GM21825 (cell line): ENCODE measurements around the gene FAM174B.

Experiments used
- ATAC-seq: cut with Tn5 transposase; IDR thresholded peaks from one replicate; pipeline ENCODE4 v1.9.1; 2021; ENCODE audit warnings: mild to moderate bottlenecking, moderate library complexity; ENCODE audit not compliant: unreplicated experiment

FAM174B gene

DNA sequence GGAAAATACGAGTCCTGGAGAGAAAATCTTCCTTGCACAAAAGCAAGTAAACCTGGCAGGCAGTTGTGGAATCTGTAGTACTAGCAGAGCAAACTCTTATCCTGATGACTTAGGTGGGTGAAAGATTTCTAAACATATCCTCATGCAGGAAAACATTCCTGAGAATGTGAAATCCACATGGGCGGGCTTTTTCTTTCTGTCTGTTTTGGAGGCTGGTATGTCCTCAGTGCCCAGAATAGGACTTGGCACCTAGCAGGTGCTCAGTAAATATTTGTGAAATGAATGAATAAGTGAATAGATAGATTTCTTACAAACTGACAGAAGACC, 53.3 kb downstream of the FAM174B start:
- ATAC-seq, result no peak

DNA sequence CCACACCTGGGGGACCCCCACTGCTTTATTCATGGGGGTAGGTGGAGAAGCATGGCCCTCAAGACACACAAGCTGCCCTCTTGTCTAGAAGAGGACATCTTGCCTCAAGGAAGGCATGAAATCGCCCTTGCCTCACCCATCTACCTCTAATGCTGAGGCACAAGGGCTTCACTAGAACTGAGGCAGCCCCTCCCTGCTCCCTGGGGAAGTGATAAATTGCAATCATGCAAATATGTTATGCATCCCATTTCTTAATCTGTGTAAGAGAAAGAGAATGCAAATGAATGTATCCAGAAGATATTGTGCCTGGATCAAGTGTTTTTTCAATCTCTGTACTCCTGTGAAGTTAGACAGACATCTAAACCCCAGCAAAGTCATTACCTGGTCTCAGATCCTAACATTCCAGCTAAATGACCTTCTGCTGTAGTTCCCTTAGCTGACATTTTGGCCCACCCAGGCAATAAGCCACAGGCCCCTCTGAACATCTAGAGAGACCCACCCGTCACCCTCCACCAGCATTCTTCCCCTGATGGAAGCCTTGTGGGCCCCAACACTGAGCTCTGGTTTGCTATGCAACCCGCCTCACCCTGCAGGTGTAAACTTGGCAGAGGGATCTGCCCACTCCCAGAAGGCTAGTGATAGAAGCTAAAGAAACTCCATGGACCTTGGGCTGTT, 53.8 kb downstream of the FAM174B start:
- no peak for ATAC-seq

DNA sequence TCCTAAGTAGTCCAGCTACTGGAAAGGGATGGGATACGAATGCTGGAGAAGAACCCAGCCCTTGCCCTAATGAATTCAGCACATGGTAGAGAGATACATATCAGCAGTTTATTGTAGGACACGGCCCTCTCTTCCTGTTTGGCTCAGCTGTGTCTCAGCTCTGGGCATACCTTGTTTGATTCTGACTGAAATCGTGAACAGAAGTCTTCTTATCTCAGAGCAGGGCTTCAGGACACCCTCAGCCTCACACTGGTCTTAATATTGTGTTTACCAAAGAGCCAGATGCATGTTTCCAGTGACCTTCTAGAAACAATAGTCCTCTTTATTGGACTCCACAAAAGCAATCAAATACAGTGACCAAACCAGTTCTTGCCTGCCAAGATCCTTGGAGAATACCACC, 54.7 kb downstream of the FAM174B start:
- no peak for ATAC-seq

DNA sequence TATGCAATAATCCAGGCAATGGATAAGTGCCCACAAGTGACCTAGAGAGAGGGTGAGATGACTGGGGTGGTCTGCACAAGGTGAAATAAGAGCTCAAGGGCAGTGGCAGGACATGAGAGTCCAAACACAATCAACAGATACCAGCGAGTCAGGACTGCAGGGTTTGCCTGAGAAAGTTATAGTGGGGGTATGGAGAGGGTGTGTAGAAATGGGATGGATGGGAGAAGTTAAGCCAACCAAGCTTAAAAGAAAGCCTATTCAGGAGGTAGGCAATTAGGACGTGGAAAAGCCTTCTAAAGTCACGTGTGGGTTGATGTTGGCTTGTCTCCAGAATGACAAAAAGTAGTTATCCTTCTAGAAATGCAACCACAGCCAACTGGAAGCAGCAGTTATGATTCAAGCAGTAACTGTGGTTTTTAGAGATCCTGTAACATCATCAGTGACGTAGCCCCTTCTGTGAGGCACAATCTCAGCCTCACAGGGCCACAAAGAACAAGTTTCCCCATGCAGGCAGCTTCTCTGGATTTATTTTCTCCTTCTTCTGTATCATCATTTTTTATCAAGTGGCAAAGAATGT, 56.1 kb downstream of the FAM174B start:
- ATAC-seq, result no peak

DNA sequence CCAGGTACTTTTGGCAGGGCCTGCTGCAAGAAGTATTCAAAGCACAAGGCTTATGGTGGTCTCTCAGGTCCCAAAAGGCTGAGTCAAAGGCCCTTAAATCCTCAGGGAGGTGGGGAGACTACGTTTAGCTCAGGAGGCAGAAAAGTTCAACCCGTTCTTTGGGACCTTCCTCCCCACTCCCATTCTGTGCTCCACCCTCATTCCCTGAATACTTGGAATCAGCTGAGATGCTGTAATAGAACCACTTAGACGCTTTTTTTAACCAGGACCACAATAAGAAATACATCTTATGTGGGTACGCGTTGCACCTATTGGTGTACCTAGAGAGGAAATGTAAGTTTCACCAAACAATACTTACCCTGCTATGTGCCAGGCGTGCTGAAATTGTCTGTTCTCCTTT, 58.0 kb downstream of the FAM174B start:
- no peak for ATAC-seq

DNA sequence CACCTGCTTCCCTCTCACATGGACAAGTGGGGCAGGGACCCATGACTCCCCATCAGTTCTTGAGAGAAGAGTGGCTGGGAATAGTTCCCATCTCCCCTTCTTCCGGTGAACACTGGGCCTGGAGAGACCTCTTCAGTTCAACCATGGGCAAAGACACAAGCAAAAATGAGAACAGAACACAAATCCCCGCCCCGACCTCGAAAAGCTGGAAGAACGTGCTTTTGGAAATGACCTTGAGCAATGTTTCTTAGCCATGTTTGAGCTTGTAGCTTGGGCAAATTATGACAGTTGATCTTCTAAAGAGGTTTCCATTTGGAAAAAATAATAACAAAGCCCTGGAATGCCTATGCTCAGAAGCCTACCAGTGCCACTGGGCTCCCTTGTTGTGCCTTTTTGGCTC, 59.0 kb downstream of the FAM174B start:
- ATAC-seq, result no peak

DNA sequence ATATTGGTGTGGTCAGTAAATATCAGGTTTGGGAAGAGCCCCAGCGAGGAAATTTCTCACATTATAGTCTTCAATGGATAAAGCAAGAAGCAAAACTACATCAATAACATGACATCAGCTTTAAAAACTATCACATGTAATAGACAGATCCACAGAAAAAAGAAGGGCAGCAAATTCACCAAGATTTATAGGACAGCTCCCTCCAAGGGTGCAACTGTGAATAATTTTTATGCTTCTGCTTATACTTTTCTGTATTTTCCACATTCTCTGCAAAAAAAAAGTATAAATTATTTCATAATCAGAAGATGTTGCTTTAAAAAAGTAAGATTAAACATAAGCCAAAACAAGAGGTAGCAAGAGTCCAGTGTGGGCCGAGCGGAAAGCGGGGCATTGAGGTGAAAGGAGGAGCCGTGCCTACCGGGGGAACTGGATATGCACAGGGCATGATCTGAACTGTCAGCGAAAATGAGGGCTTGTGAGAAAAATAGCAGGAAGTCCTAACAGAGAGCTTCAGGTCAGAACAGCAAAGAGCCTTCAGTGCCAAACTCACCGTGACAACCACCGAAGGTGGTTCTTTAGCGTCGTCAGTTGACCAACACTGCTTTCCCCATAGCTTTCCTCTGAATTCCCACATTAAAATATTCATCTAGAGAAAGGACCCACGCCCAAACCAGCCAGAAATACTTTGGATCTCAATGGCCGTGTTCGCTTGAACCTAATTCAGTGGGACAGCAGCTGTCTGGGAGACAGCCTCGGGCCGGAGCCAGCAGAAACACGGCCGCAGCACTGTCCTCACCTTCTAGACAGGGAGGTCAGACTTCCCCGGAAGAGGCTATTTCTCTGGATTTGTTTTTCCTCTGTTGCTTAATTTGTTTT, 59.8 kb downstream of the FAM174B start:
- no peak for ATAC-seq

DNA sequence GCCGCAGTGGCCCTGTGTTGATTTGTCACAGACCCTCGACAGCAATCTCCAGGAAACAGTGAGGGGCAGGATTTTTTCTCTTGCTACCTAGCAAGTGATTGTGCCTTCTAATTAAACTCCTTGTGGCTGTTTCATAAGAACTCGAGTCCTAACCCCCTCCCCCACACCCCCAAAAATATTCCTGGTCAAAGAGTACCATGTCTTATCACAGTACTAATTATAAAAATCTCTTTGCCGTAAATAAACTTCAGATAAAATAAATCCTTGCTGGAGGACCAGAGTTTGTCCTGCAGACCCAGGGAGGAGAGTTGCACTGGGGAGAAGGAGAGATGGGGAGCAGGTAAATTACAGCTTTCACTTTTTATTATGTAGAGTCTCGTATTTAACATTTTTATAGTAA, 64.3 kb downstream of the FAM174B start:
- no peak for ATAC-seq

DNA sequence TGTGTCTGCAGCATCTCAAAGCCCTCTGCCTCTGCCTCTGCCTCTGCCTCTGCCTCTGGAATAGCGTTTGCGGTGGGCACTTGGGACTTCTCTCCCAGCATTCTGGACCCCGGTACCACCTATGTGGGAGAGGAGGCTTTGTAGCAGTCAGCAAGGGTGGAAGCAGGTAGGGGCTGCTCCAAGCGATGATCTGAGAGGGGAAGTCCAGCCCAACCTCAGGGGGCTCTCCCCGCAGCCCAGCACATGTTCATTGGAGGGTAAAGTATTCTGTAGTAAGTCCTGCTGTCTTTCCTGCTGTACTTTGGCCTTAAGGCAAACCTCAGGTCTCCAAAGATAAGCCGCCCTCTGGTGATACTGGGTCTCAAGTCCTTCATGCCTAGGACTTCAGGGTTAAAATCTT, 68.6 kb downstream of the FAM174B start:
- ATAC-seq, result no peak

DNA sequence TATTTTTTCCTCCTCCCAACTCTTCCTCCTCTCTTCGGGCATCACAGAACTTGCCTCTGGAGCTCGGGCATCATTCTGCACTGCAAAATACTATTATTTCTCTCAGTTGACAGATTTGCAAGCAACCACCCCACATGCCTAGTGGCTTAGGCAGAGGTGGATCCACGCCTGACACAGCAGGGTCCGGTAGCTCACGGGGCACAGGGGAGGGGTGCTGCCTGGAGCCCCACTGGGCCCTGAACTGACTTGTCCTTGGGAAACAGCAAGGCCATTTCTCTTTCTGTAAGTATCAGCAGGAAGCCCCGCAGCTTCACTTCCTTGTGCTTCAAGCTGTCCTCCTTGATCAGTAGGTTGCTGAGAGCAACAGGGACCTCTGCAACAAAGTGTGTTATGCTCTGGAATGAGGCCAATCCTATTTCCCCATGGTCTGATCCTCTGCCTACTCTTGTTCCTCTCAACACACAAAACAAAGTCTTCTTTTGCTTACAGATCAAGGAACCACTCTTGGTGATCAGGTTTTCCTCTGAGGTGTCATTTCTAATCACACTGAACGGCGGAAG, 69.1 kb downstream of the FAM174B start:
- ATAC-seq, result no peak

DNA sequence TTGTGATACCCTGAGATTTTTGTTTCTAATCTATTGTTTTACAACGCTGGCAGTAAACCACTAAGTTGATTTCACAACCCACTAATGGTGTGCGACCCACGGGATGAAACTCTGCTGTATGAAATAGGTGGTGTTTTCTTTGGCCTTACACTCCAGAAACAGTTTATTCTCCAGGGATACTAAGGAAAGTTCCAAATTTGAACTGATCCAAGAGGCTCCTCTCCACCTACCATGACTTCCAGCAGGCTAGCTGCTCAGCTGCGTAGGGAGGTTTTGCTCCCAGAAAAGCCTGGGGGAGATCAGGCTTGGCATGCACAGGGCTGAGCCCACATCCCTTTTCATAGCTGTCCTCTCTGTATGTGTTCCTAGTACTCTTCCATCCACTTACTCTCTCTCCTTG, 71.5 kb downstream of the FAM174B start:
- ATAC-seq, result no peak

DNA sequence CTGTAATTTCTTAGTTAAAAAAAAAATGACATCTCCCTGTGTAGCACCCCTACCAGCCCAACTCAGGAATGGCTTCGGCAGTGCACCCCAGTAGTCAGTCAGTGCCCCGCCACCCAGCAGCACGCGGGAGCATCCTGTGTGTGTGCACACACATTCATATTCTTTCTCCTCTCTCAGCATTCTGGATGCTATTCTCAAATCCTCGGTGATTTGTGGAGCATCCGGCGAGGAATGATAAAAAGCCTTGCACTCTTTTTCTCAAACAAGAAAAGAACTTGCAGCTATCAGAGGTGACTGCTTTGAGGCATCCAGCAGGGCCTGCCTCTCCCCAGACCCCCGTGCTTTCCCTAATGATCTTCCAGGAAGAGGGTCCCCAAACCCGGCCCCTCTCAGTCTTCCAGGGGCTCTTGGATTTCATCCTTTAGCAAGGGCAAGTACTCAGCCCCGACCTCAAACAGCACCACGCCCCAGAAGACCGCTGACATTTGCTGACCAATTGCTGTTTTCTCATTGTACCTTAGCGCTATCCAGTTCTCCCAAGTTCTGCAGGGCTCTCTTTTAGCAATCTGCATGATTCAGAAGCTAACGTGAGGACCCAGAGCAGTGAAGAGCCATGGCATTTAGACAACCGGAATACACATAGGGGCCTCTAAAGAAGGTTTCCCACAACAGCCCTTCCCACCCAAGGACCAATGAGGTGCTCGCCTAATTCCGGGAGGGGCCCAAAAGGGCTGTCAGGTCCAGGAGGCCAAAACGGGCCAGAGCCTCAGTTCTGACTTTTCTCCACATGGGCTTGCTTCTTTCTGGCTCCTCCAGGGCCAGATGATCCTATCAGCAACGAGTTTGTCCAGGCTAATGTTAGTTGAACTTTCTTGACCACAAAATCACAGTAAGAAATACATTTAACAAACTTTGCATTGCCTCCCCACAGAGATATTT, 72.2 kb downstream of the FAM174B start:
- ATAC-seq, result no peak

DNA sequence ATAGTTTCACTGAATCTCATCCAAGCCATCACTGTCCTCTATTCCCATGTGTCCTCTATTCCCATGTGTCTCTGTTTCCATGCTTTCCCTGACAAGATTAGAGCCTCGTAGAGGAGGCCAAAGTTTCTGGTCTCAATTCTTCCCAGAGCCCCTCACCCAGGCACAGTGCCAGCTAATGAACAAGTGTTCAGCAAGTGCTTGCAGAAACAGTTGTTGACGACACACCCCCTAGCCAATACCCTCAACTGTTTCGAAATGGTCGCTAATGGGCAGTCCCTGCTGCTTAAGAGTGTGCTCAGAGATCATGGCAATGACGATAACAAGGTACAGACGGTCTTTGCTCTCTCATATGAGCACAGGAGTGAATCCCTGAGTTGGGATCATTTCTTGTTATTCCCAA, 73.4 kb downstream of the FAM174B start:
- no peak for ATAC-seq

DNA sequence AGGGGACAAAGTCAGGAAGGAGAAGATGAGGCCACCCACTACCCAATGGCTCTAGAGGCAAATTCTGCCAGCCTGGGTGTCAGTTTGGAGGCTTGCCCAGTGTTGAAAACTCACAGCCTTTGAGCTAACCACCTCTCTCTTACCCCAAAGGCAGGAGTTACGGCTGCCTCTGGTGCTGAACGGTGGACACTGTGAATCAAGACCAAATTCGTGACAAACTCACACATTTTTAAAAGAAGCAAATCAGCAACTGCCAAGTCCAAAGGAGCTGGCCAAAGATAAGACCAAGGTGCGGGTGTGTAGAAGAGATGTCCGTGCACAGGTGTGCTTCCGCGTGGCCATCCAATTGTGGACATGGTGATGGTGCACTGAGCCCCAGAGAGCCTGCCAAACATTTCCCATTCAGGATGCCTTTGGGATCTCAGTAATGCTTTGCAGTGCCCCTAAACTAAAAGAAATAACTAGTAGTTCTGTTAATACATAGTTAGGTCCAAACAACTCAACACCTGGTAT, 74.6 kb downstream of the FAM174B start:
- ATAC-seq, result no peak

DNA sequence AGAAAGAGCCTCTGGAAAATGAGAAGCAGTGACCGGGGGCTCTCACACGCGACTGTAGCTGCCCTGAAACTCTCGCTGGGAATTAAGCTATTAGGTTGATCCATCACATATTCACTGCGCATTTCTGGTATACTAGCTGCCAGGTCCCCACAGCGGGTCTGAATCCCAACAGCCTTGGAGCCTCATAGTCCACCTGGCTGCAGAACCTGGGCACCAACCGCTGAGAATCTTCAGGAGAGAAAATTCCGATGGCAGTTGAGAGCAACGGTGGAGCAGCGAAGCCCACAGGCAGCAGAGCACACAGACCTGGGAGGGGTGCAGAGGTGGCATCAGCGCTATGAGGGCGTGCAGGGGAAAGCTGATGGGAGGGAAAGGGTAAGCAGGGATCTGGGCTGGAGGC, 75.1 kb downstream of the FAM174B start:
- no peak for ATAC-seq

DNA sequence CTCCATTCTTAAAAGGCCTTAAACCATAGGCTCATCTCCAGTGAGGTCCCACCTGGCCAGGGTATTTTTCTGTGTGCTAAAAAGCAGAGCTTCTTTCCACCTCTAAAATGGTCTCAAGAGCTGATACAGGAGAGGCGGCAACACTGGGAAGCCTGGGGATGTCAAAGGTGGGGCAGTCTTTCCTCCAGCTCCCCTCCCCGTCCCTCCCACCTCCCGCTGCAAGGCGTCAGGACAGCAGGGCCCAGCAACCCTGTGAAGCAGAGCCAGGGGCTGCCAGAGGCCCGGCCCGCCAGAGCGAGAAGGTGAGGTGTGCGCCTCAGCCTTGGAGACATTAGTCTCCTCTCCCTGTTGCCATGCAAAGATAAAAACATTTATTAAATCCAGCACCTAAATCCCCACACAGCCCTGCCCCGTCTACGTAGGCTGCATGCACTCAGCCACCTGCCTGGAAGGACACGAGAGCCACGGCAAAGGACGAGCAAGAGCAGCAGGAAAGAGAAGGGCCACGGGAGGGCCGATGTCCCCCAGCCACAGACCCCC, 75.6 kb downstream of the FAM174B start:
- no peak for ATAC-seq

DNA sequence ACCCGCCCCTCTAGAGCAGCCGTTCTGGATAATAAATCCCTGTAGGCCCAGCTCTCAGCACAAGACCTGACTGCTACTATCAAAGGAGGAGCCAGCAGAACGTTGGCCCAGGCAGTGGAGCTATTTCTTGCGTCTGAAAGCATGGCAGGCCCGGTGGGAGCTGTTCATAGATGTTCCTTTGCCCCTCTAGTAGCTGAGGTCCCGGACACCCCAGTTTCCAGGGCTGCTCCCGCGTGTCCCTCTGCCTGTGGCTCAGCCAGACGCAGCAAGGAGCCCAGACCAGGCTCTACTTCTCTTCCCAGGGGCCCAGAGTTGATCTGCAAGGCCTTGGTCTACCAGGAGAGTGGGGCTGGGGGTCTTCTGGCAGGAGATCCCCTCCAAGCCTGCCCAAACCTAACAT, 76.1 kb downstream of the FAM174B start:
- no peak for ATAC-seq

DNA sequence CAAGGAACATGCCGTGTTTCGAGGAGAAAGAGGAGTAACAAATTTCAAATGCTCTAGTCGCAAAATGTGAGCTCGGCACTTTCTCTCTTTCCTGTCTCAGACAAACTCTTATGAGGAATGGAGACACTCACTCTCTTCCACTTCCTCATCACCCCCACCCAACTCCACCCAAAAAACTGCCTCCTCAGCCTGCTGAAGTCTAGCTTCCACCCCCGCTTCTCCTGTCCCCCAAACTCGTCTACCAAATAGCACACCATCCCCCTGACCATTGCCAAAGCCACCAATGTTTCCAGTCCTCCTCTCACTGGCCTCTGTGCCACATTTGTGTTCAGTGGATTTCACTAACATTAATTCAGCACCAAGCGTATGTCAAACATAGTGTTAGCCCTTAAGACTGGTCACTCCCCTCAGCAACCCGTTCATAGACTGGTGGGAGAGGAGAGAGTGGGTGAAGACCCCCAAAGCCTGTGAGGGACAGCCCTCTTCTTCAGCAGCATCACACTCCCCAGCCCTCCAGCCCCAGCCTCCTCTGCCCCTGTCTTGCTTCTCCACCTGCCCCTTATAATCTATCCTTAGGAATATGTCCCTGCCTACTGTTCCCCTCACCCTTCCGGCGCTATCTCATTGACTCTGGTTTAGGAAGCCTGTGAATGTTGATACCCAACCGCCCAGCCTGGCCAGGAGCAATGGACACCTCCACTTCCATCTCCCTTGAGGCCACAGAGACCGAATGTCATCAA, 77.3 kb downstream of the FAM174B start:
- no peak for ATAC-seq

DNA sequence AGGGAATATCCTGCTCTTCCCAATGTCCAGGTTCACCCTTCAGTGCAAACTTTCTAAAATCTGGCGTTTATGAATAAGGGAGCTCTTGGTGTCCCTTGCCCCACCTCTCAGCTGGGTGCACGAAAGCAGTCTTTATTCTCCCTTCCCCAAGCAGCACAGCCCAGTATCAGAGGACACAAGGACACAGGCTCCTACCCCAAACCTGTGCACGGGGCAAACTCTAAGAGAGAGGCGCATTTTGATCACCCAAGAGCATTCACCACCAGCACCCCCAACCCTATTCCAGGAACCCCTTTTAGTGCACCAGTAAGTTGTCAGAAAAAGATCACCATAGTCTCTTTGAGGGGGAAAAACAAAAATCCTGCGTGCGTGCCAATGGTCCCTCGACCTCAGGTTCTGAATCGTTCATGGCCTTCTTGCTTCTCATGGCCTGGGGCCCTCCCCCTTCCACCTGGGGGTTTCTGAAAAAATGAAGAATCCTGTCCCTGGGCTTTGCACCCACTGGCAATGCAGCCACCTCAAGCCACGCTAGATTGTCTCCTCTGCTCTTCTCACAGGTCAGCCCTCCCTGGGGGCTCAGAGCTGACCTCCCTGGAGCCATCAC, 78.9 kb downstream of the FAM174B start:
- no peak for ATAC-seq
